Measurements from ENCODE around the gene NSMF.

Gene NSMF

GRCh38 chr9:137493364-137494103 is 34.4 kb upstream of the NSMF start:
- no peak for TF ChIP-seq CTCF (IDR thresholded peaks at IDR 0.05; ENCODE audit: low read depth, low read length, missing control alignments)
- Histone ChIP-seq H3K4me3 (ENCODE audit: low read depth, low read length) (no peak overlapping the region), H3K27me3 (replicated peaks) (no peaks in the 10 kb centered on the region), H3K36me3 (replicated peaks) (no peaks in the 10 kb centered on the region), H3K27ac (no peak overlapping the region)
- DNase-seq: no peak
- in situ Hi-C loops (cut with HindIII; ENCODE audit: low pct_ligation_motif_present, low sequenced_read_pairs): no loop called here

- in situ Hi-C loops (cut with HindIII; ENCODE audit: low pct_ligation_motif_present, low sequenced_read_pairs): no loop called here
- no peak for DNase-seq
- Histone ChIP-seq H3K36me3 (replicated peaks) (no peaks in the 10 kb centered on the region), H3K4me3 (ENCODE audit: low read depth, low read length) (no peak overlapping the region), H3K27ac (no peak overlapping the region), H3K27me3 (replicated peaks) (no peaks in the 10 kb centered on the region)
- no peak for TF ChIP-seq CTCF (IDR thresholded peaks at IDR 0.05; ENCODE audit: low read depth, low read length, missing control alignments)
Observed at GRCh38 chr9:137492464-137493363, 33.6 kb upstream of the NSMF start.

GRCh38 chr9:137491735-137492432 is 32.8 kb upstream of the NSMF start:
- H3K36me3 ChIP-seq (replicated peaks): no peaks in the 10 kb centered on the region
- no peak for DNase-seq
- H3K4me3 ChIP-seq (ENCODE audit: low read depth, low read length): no peak overlapping the region
- in situ Hi-C loops (cut with HindIII; ENCODE audit: low pct_ligation_motif_present, low sequenced_read_pairs): no loop called here
- TF ChIP-seq CTCF (IDR thresholded peaks at IDR 0.05; ENCODE audit: low read depth, low read length, missing control alignments): no peak
- no peaks in the 10 kb centered on the region for H3K27me3 ChIP-seq (replicated peaks)
- H3K27ac ChIP-seq: no peak overlapping the region

GRCh38 chr9:137490532-137491186 is 31.5 kb upstream of the NSMF start:
- Histone ChIP-seq H3K27ac (no peak overlapping the region), H3K4me3 (ENCODE audit: low read depth, low read length) (no peak overlapping the region), H3K36me3 (replicated peaks) (no peaks in the 10 kb centered on the region), H3K27me3 (replicated peaks) (no peaks in the 10 kb centered on the region)
- no peak for DNase-seq
- no peak for TF ChIP-seq CTCF (IDR thresholded peaks at IDR 0.05; ENCODE audit: low read depth, low read length, missing control alignments)
- in situ Hi-C loops (cut with HindIII; ENCODE audit: low pct_ligation_motif_present, low sequenced_read_pairs): no loop called here

- H3K27me3 ChIP-seq (replicated peaks): no peaks in the 10 kb centered on the region
- no peak overlapping the region for H3K27ac ChIP-seq
- in situ Hi-C loops (cut with HindIII; ENCODE audit: low pct_ligation_motif_present, low sequenced_read_pairs): no loop called here
- no peaks in the 10 kb centered on the region for H3K36me3 ChIP-seq (replicated peaks)
- TF ChIP-seq CTCF (IDR thresholded peaks at IDR 0.05; ENCODE audit: low read depth, low read length, missing control alignments): no peak
- no peak overlapping the region for H3K4me3 ChIP-seq (ENCODE audit: low read depth, low read length)
- no peak for DNase-seq
Observed at GRCh38 chr9:137488906-137489305, 29.8 kb upstream of the NSMF start.
